Vagina (tissue), 2 donors: Measurements from ENCODE around the gene PLXNA3. TPM values are rescaled to one million over a fixed set of nuclear protein-coding genes. Genes with fewer than 3 reads are reported as not detected.

Experiments used
- DNase-seq, 2 donors: peaks; one replicate each; pipeline ENCODE4 v3.0.0-alpha.2; 2017; ENCODE audit errors: extremely low spot score in 2 of 2
- H3K27ac ChIP-seq: fragments of 200-600 bp; sonication (generic); one replicate; pipeline ENCODE4 v1.5.1; 2019
- H3K27me3 ChIP-seq: fragments of 200-600 bp; sonication (generic); one replicate; pipeline ENCODE4 v1.5.1; 2019
- H3K36me3 ChIP-seq, 2 donors: fragments of 200-600 bp; sonication (generic); one replicate each; pipeline ENCODE4 v1.5.1; 2017 to 2019
- H3K4me1 ChIP-seq: fragments of 200-600 bp; sonication (generic); one replicate; pipeline ENCODE4 v1.5.1; 2019
- H3K4me3 ChIP-seq, 2 donors: fragments of 200-600 bp; sonication (generic); 1 replicate in 1 of 2; 2 replicates in 1 of 2; pipeline ENCODE4 v1.5.1; 2016 to 2019
- H3K9me3 ChIP-seq: fragments of 200-600 bp; sonication (generic); one replicate; pipeline ENCODE4 v1.5.1; 2019
- CTCF ChIP-seq, 3 experiments: fragments of 450-650 bp in 2 of 3; fragments of 200-600 bp in 1 of 3; sonication (generic) in 1 of 3; IDR thresholded peaks; one replicate each; pipeline ENCODE4 v1.5.1; 2017 to 2019; ENCODE audit warnings: antibody characterized with exemption in 3 of 3, mild to moderate bottlenecking in 2 of 3, moderate library complexity in 2 of 3
- POLR2A ChIP-seq, 2 donors: fragments of 450-650 bp; IDR thresholded peaks; one replicate each; pipeline ENCODE4 v1.6.1; 2017; ENCODE audit warnings: antibody characterized with exemption in 2 of 2, mild to moderate bottlenecking in 2 of 2, moderate library complexity in 2 of 2
- POLR2AphosphoS5 ChIP-seq, 2 donors: sonication (generic); formaldehyde crosslinking; IDR thresholded peaks; one replicate each; pipeline ENCODE4 v1.9.0; 2017; ENCODE audit warnings: antibody characterized with exemption in 2 of 2, mild to moderate bottlenecking in 2 of 2, low read depth in 1 of 2; ENCODE audit not compliant: insufficient read depth in 1 of 2
- intact Hi-C: fragments of 100-400 bp; cut with DNase I; formaldehyde crosslinking; loops from one replicate; pipeline ENCODE4 v1.15.1; 2023
- total RNA-seq: library from RNA; depleted of rRNA; stranded (reverse); fragments of >200 nt; gene quantifications from one replicate; pipeline ENCODE4 v1.2.3, GENCODE V29; 2016

The PLXNA3 gene
- total RNA-seq, 1 donor from 2014 or later: 20.1 TPM

- Histone ChIP-seq H3K36me3 (peaks cover 0 to 51% of the 10 kb centered on the region in 2 donors), H3K4me1 (no peaks in the 10 kb centered on the region), H3K9me3 (no peaks in the 10 kb centered on the region), H3K27me3 (no peaks in the 10 kb centered on the region), H3K4me3 (no peak overlapping the region), H3K27ac (no peak overlapping the region)
- intact Hi-C loops: no loop called here
- no peak for TF ChIP-seq POLR2A (IDR thresholded peaks at IDR 0.05)
- TF ChIP-seq CTCF (IDR thresholded peaks at IDR 0.05): no peak
- TF ChIP-seq POLR2AphosphoS5 (IDR thresholded peaks at IDR 0.05; ENCODE audit: insufficient read depth in 1 of 2, low read depth in 1 of 2): no peak
- no peak for DNase-seq
These were observed 12.4 kb downstream of the PLXNA3 start for GRCh38 chrX:154470434-154470833.

GRCh38 chrX:154470914-154471568 is 13.0 kb downstream of the PLXNA3 start:
- Histone ChIP-seq H3K36me3 (peaks cover 0 to 46% of the 10 kb centered on the region in 2 donors), H3K27ac (no peak overlapping the region), H3K27me3 (no peaks in the 10 kb centered on the region), H3K4me1 (no peaks in the 10 kb centered on the region), H3K9me3 (no peaks in the 10 kb centered on the region), H3K4me3 (no peak overlapping the region)
- intact Hi-C loops: no loop called here
- TF ChIP-seq POLR2AphosphoS5 (IDR thresholded peaks at IDR 0.05; ENCODE audit: insufficient read depth in 1 of 2, low read depth in 1 of 2) (no peak), POLR2A (IDR thresholded peaks at IDR 0.05) (no peak), CTCF (IDR thresholded peaks at IDR 0.05) (no peak)
- no peak for DNase-seq

GRCh38 chrX:154471839-154472684 is 14.0 kb downstream of the PLXNA3 start:
- no peak overlapping the region for H3K4me3 ChIP-seq
- H3K36me3 ChIP-seq: peaks cover 0 to 39% of the 10 kb centered on the region in 2 donors
- H3K27me3 ChIP-seq: no peaks in the 10 kb centered on the region
- DNase-seq: no peak
- H3K9me3 ChIP-seq: no peaks in the 10 kb centered on the region
- H3K4me1 ChIP-seq: no peaks in the 10 kb centered on the region
- intact Hi-C loops: no loop called here
- no peak for TF ChIP-seq CTCF (IDR thresholded peaks at IDR 0.05)
- TF ChIP-seq POLR2A (IDR thresholded peaks at IDR 0.05): no peak
- no peak for TF ChIP-seq POLR2AphosphoS5 (IDR thresholded peaks at IDR 0.05; ENCODE audit: insufficient read depth in 1 of 2, low read depth in 1 of 2)
- no peak overlapping the region for H3K27ac ChIP-seq

GRCh38 chrX:154472685-154473632 is 14.9 kb downstream of the PLXNA3 start:
- Histone ChIP-seq H3K9me3 (no peaks in the 10 kb centered on the region), H3K36me3 (peaks cover 0 to 30% of the 10 kb centered on the region in 2 donors), H3K27me3 (no peaks in the 10 kb centered on the region), H3K4me1 (no peaks in the 10 kb centered on the region), H3K4me3 (no peak overlapping the region), H3K27ac (no peak overlapping the region)
- intact Hi-C loops: no loop called here
- TF ChIP-seq POLR2A (IDR thresholded peaks at IDR 0.05) (no peak), POLR2AphosphoS5 (IDR thresholded peaks at IDR 0.05; ENCODE audit: insufficient read depth in 1 of 2, low read depth in 1 of 2) (no peak), CTCF (IDR thresholded peaks at IDR 0.05) (no peak)
- no peak for DNase-seq
